ENCODE data around the gene CTNND1.

- TF ChIP-seq CTCF (IDR thresholded peaks at IDR 0.05) (no peak), POLR2A (IDR thresholded peaks at IDR 0.05) (peak; percentile 75), POLR2AphosphoS5 (IDR thresholded peaks at IDR 0.05) (peak; percentile 40 to 93 (median 81)), EP300 (IDR thresholded peaks at IDR 0.05; ENCODE audit: low read depth) (peak; percentile 9)
These were observed 37.4 kb downstream of the CTNND1 start for GRCh38 chr11:57798905-57799559.

Measured in transverse colon (tissue), 4 donors.